ENCODE measurements around the gene LRRC59. TPM values are rescaled to one million over a fixed set of nuclear protein-coding genes. Genes with fewer than 3 reads are reported as not detected.
A peak's percentile ranks its signal among the peaks of the same experiment; 100 is the strongest.

LRRC59 gene
- total and polyA plus RNA-seq, 2 of the 4 experiments (the other 2 are of a cell fraction): 139 to 233 TPM

DNA sequence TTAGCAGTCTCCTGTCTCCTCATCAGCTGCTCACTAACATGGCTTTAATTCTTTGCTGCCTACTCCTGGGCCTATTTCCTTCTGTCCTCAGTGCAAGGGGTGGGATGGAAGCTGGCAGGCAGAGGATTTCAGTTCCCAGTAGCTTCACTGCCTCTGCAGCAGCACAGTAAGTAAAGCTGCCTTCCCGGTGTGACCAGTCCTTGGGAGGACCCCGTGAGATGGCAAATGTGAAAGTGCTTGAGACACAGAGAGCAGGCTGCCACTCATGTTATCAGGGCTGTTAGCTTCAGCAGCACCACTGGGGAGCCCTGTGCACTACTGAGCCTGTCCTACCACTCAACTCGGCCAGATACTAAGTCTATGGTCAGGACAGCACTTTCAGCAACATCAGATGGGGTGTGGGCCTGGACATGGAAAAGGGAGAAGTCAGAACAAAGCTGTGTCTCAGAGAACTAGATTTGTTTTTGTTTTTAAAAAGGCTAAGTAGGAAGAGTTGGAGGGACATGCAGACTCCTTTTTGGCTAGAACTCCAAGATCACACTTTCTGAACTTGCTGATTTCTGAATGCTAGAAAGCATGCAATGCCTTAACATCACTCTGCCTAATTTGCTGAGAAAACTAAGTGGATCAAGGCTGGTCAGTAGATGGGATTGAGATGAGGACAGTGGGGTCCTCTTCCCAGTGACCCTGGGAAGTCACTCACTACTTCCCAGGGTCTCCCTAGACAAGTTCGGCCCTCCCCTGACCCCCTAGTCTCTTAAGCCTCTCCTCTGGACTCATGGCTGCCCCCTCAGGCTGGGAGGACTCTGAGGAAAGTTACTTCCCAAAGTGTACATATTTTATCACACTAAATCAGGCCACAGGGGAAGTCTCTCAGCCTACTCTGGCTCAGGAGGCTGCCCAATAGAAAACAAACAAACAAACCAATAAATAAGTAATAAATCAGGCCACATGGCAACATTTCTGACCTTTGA, 29.8 kb upstream of the LRRC59 start:
- peak; percentile 24 for ATAC-seq (ENCODE audit: low read depth)
- H3K4me3 ChIP-seq (ENCODE audit: insufficient read depth, low read depth, low read length): peak overlapping the region; percentile 79

More for the DNA sequence above, 29.8 kb upstream of the LRRC59 start:
- peak overlapping the region; percentile 69 for H3K14ac ChIP-seq (replicated peaks; ENCODE audit: low read depth, low read length)
- peak overlapping the region; percentile 21 for H4K5ac ChIP-seq (ENCODE audit: low read depth, low read length)
- H2AK9ac ChIP-seq (replicated peaks; ENCODE audit: low read depth, low read length, poor library complexity): peak overlapping the region; percentile 43
- intact Hi-C loops (cut with micrococcal nuclease) (no loop called here), dilution Hi-C loops (cut with HindIII; ENCODE audit: low sequenced_read_pairs, unreplicated experiment) (no loop called here), in situ Hi-C loops (cut with MboI; ENCODE audit: low sequenced_read_pairs) (no loop called here)
- peak overlapping the region; percentile 74 for H3K4me2 ChIP-seq (ENCODE audit: low read depth, low read length)
- POLR2A ChIA-PET (ENCODE audit: unreplicated experiment): interaction anchor here (1.8 kb wide), 1 partner anchor 10 kb away, joined by 7 read pairs; no protein-coding TSS in a partner anchor
- H3K9me1 ChIP-seq (ENCODE audit: insufficient read depth, low read length): peaks cover 17% of the 10 kb centered on the region
- no peak overlapping the region for H3K56ac ChIP-seq (ENCODE audit: extremely low read depth, insufficient read depth, low read length)
- H2AK5ac ChIP-seq (ENCODE audit: low read depth, low read length): peak overlapping the region; percentile 60
- peak overlapping the region; percentile 38 for H3K27ac ChIP-seq (ENCODE audit: insufficient read depth, low read length)
- H4K91ac ChIP-seq (ENCODE audit: insufficient read depth, low read depth, low read length): no peak overlapping the region
- no peak overlapping the region for H2BK120ac ChIP-seq (ENCODE audit: low read depth, low read length)
- H2AFZ ChIP-seq (replicated peaks; ENCODE audit: low read length, poor library complexity): peak overlapping the region; percentile 79
- no CpG with 5 or more reads among the region's 4 CpGs for WGBS, 2 experiments (ENCODE audit: extremely low coverage in 2 of 2, insufficient read length in 1 of 2)
- BruUV-seq (replicated peaks): no TSS peak
- peak overlapping the region; percentile 6 for H2BK5ac ChIP-seq (ENCODE audit: low read depth, low read length, poor library complexity, severe bottlenecking)
- DNase-seq: peak; percentile 37
- no peaks in the 10 kb centered on the region for H3K9me3 ChIP-seq (ENCODE audit: control insufficient read depth, insufficient read depth, low read length)
- H3K27me3 ChIP-seq (ENCODE audit: control insufficient read depth, insufficient read depth, low read length): no peaks in the 10 kb centered on the region
- TF ChIP-seq, protein P1, sequence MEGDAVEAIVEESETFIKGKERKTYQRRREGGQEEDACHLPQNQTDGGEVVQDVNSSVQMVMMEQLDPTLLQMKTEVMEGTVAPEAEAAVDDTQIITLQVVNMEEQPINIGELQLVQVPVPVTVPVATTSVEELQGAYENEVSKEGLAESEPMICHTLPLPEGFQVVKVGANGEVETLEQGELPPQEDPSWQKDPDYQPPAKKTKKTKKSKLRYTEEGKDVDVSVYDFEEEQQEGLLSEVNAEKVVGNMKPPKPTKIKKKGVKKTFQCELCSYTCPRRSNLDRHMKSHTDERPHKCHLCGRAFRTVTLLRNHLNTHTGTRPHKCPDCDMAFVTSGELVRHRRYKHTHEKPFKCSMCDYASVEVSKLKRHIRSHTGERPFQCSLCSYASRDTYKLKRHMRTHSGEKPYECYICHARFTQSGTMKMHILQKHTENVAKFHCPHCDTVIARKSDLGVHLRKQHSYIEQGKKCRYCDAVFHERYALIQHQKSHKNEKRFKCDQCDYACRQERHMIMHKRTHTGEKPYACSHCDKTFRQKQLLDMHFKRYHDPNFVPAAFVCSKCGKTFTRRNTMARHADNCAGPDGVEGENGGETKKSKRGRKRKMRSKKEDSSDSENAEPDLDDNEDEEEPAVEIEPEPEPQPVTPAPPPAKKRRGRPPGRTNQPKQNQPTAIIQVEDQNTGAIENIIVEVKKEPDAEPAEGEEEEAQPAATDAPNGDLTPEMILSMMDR (conservative IDR thresholded peaks at IDR 0.05; ENCODE audit: low read depth, low read length): peak; percentile 18; the same call in 1 of the 2 replicates
- TF ChIP-seq MAFK (IDR thresholded peaks at IDR 0.05; ENCODE audit: low read depth, low read length) (no peak), NFE2L2 (IDR thresholded peaks at IDR 0.05; ENCODE audit: low read depth, low read length) (no peak)
- TF ChIP-seq, protein P2, sequence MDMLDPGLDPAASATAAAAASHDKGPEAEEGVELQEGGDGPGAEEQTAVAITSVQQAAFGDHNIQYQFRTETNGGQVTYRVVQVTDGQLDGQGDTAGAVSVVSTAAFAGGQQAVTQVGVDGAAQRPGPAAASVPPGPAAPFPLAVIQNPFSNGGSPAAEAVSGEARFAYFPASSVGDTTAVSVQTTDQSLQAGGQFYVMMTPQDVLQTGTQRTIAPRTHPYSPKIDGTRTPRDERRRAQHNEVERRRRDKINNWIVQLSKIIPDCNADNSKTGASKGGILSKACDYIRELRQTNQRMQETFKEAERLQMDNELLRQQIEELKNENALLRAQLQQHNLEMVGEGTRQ (IDR thresholded peaks at IDR 0.05; ENCODE audit: low read depth, low read length): no peak
- peak overlapping the region; percentile 85 for H3K23ac ChIP-seq (ENCODE audit: low read depth, low read length)
- peaks cover 26% of the 10 kb centered on the region for H3K4me1 ChIP-seq (ENCODE audit: control insufficient read depth, insufficient read depth, low read length)
- H3K79me1 ChIP-seq (ENCODE audit: low read depth in 1 of 2, low read length in 2 of 2): peaks cover 14 to 64% of the 10 kb centered on the region in 2 experiments; a peak in 3 of 4 replicates
- no peaks in the 10 kb centered on the region for H4K20me1 ChIP-seq (ENCODE audit: insufficient read depth, low read length)
- H3K18ac ChIP-seq (ENCODE audit: low read depth, low read length): peak overlapping the region; percentile 16; the same call in 1 of the 2 replicates
- no peak overlapping the region for H2BK20ac ChIP-seq (ENCODE audit: low read depth, low read length)
- peak overlapping the region; percentile 68 for H3K9ac ChIP-seq (ENCODE audit: low read depth, low read length)
- peak overlapping the region; percentile 6 for H3K4ac ChIP-seq (ENCODE audit: low read depth, low read length)
- peaks cover 3% of the 10 kb centered on the region; the same call in 1 of the 2 replicates for H3K36me3 ChIP-seq (ENCODE audit: control insufficient read depth, insufficient read depth, low read length)
- no peak overlapping the region for H2BK15ac ChIP-seq (ENCODE audit: low read depth, low read length)
- H4K8ac ChIP-seq (ENCODE audit: low read depth in 2 of 2, low read length in 2 of 2): peak overlapping the region in 1 of 2 experiments; percentile 61; a peak in 3 of 4 replicates
- CTCF ChIA-PET: interaction anchor here (1.2 to 1.8 kb wide), 2 partner anchors 15 to 30 kb away, joined by 4 to 7 read pairs; partner anchors contain the start of gene LRRC59
